GM12878 (cell line): ENCODE data around the gene CCDC8. TPM values are rescaled to one million over a fixed set of nuclear protein-coding genes. Genes with fewer than 3 reads are reported as not detected.

Experiments
- ATAC-seq: fragments of 200-7000 bp; cut with Tn5 transposase; 3 replicates; pipeline ENCODE4 v1.9.1; 2020; ENCODE audit warnings: mild to moderate bottlenecking, moderate library complexity
- BruUV-seq: library from RNA; stranded (reverse); fragments of 400-500 nt; replicated peaks from 2 replicates; lab custom pipeline; 2021; lab: Mats Ljungman, UMichigan
- CTCF ChIA-PET: fragments of 300-600 bp; sonication (Branson Sonifier 250); formaldehyde crosslinking; extraction: SDS; loops from one replicate; lab custom pipeline; 2021; ENCODE audit warnings: inconsistent platforms; lab: Yijun Ruan, JAX
- POLR2A ChIA-PET: fragments of 350-600 bp; formaldehyde crosslinking; extraction: SDS; loops from one replicate; lab custom pipeline; 2021; ENCODE audit warnings: inconsistent platforms; lab: Charles Lee
- RAD21 ChIA-PET: fragments of 300-600 bp; sonication (Branson Sonifier 250); formaldehyde crosslinking; loops from one replicate; lab custom pipeline; 2023; ENCODE audit warnings: antibody characterized with exemption; ENCODE audit not compliant: unreplicated experiment; lab: Charles Lee
- SMC1A ChIA-PET: fragments of 300-600 bp; sonication (Branson Sonifier 250); formaldehyde crosslinking; loops from one replicate; lab custom pipeline; 2023; ENCODE audit not compliant: unreplicated experiment, uncharacterized antibody; lab: Charles Lee
- DNase-seq: peaks from one replicate; pipeline ENCODE4 v3.0.0-alpha.2; 2011; ENCODE audit warnings: low read depth, low spot score
- FAIRE-seq: peaks from 3 replicates; lab custom pipeline; 2011; peaks lifted over from hg19 to GRCh38; lab: Jason Lieb, UNC
- H2AFZ ChIP-seq: 2 replicates; pipeline ENCODE4 v1.6.0; 2011; ENCODE audit warnings: low read depth, low read length, control low read depth; ENCODE audit not compliant: control insufficient read depth
- H3K27ac ChIP-seq: 2 replicates; pipeline ENCODE4 v1.5.1; 2011; ENCODE audit warnings: control low read depth; ENCODE audit not compliant: control insufficient read depth, insufficient read depth
- H3K27me3 ChIP-seq, 2 experiments: replicated peaks in 1 of 2; 2 replicates each; pipeline versions ENCODE4 v1.6.0 to v1.6.1; 2011; ENCODE audit warnings: low read length in 1 of 2; ENCODE audit not compliant: control insufficient read depth in 2 of 2, insufficient read depth in 2 of 2
- H3K36me3 ChIP-seq, 2 experiments: 2 replicates each; pipeline ENCODE4 v1.5.1; 2011; ENCODE audit warnings: low read length in 1 of 2; ENCODE audit not compliant: control insufficient read depth in 2 of 2, insufficient read depth in 2 of 2
- H3K4me1 ChIP-seq: 2 replicates; pipeline ENCODE4 v1.6.1; 2011; ENCODE audit warnings: mild to moderate bottlenecking, low read length, moderate library complexity, mixed read lengths; ENCODE audit not compliant: control insufficient read depth, insufficient read depth
- H3K4me2 ChIP-seq: 2 replicates; pipeline ENCODE4 v1.6.0; 2011; ENCODE audit warnings: control low read depth; ENCODE audit not compliant: control insufficient read depth, insufficient read depth
- H3K4me3 ChIP-seq: fragments of 200-600 bp; sonication (generic); 2 replicates; pipeline ENCODE4 v1.5.1; 2016
- H3K79me2 ChIP-seq: 2 replicates; pipeline ENCODE4 v1.6.0; 2011; ENCODE audit warnings: low read length; ENCODE audit not compliant: control insufficient read depth, insufficient read depth
- H3K9ac ChIP-seq: 2 replicates; pipeline ENCODE4 v1.8.0; 2011; ENCODE audit warnings: low read length, control low read depth, mixed read lengths; ENCODE audit not compliant: control insufficient read depth, insufficient read depth
- H3K9me3 ChIP-seq: replicated peaks from 3 replicates; pipeline ENCODE4 v1.5.1; 2011; ENCODE audit warnings: mild to moderate bottlenecking, low read length; ENCODE audit not compliant: control insufficient read depth, insufficient read depth
- H4K20me1 ChIP-seq: 2 replicates; pipeline ENCODE4 v1.6.0; 2011; ENCODE audit not compliant: control insufficient read depth, insufficient read depth
- BMI1 ChIP-seq: fragments of 450-650 bp; IDR thresholded peaks from 2 replicates; pipeline ENCODE4 v1.6.1; 2016; ENCODE audit warnings: mild to moderate bottlenecking, moderate library complexity, borderline replicate concordance
- CEBPB ChIP-seq, 2 experiments: fragments of 150-350 bp in 1 of 2; IDR thresholded peaks; 2 replicates each; pipeline ENCODE4 v1.6.1; 2012 to 2014; ENCODE audit warnings: low read depth in 2 of 2, low read length in 2 of 2, borderline replicate concordance in 1 of 2, inconsistent platforms in 1 of 2
- FOXM1 ChIP-seq: IDR thresholded peaks from 2 replicates; pipeline ENCODE4 v1.6.1; 2012; ENCODE audit warnings: low read depth, mild to moderate bottlenecking, inconsistent platforms, low read length, moderate library complexity
- IKZF2 ChIP-seq, 2 experiments: fragments of 450-650 bp; IDR thresholded peaks; 2 replicates each; pipeline ENCODE4 v1.6.1; 2017; ENCODE audit warnings: mild to moderate bottlenecking in 2 of 2, moderate library complexity in 2 of 2
- IRF3 ChIP-seq: fragments of 450-650 bp; IDR thresholded peaks from 2 replicates; pipeline ENCODE4 v1.6.1; 2014; ENCODE audit warnings: mild to moderate bottlenecking
- NRF1 ChIP-seq: conservative IDR thresholded peaks from 2 replicates; pipeline ENCODE4 v1.6.1; 2011; ENCODE audit warnings: mild to moderate bottlenecking, low read depth, low read length, improper control_type of control experiment
- YBX1 ChIP-seq: fragments of 450-650 bp; IDR thresholded peaks from 2 replicates; pipeline ENCODE4 v1.6.1; 2016; ENCODE audit warnings: antibody characterized with exemption
- WGBS: methylation state at CpG from one replicate; pipeline ENCODE4 v1.1.6; 2016; ENCODE audit warnings: low lambda C conversion rate; ENCODE audit not compliant: insufficient replicate concordance, insufficient coverage; ENCODE audit errors: missing lambda C conversion rate; 5-methylcytosine and 5-hydroxymethylcytosine counted together
- in situ Hi-C: fragments of 300-500 bp; cut with MboI; formaldehyde crosslinking; loops from 9 replicates; pipeline ENCODE4 v1.14.3; 2018; ENCODE audit warnings: mixed read lengths
- intact Hi-C: fragments of 100-400 bp; cut with micrococcal nuclease; formaldehyde crosslinking; loops from one replicate; pipeline ENCODE4 v1.14.2; 2022; ENCODE audit not compliant: unreplicated experiment
- polyA plus RNA-seq, 11 experiments: library from polyadenylated mRNA; depleted of rRNA in 4 of 11; unstranded in 6 of 11; stranded (reverse) in 5 of 11; fragments of >200 nt; fragmentation: Nextera tagmentation in 4 of 11; fragmentation: Illumina TruSeq in 1 of 11; extraction: Ambion mirVana in 4 of 11; extraction: Trizol in 1 of 11; gene quantifications; 1 replicate in 1 of 11; 2 replicates in 10 of 11; pipeline versions ENCODE4 v1.2.1 to v1.2.3, GENCODE V29; 2011 to 2016; ENCODE audit warnings: inconsistent platforms in 2 of 11, missing spikeins in 2 of 11, low read depth in 1 of 11
- total RNA-seq, 4 experiments: library from RNA; depleted of rRNA in 3 of 4; stranded (reverse); fragments of >200 nt in 3 of 4; fragmentation: Illumina TruSeq in 1 of 4; extraction: Trizol in 1 of 4; gene quantifications; 2 replicates each; pipeline versions ENCODE4 v1.2.1 to v1.2.3, GENCODE V29; 2013 to 2021
- TF ChIP-seq, protein P1 (sequence below): fragments of 450-650 bp; IDR thresholded peaks from 2 replicates; pipeline ENCODE4 v1.6.1; 2016; ENCODE audit warnings: mild to moderate bottlenecking

The CCDC8 gene
- total and polyA plus RNA-seq, 10 of the 15 experiments (the other 5 are each of a cell fraction or from before 2014, with no cell fraction given) = under 0.01 to 0.15 (median 0.05) TPM; not detected in 5

DNA sequence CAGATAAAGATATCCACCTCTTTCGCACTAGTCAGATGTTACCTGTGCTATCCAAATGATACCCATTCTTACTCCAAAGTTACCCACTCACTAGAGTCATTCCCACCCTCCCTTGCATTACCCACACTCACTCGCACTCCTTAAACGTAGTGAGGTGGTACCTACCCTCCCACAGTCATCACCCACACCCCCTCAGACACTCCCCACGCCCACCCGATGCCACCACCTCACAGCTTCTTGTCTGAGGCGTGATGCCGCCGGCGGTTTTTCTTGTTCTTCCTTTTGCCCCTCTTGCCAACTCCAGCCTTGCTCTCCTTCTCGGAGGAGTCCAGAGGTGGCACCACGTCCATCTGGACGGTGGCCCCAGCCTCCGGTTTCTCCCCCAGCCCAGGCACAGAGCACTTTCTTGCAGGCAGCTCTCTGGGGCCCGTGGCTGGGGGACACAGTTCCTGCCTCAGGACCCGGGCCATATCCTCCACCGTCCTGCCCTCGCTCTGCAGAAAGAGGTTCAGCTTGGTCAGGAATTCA lies 14.2 kb upstream of the CCDC8 start:
- ChIA-PET SMC1A (no interaction called here), CTCF (no interaction called here), RAD21 (no interaction called here), POLR2A (no interaction called here)
- FAIRE-seq (no peak), DNase-seq (no peak), ATAC-seq (no peak)
- Histone ChIP-seq H3K27ac (no peak overlapping the region), H3K36me3 (no peaks in the 10 kb centered on the region), H3K79me2 (no peaks in the 10 kb centered on the region), H3K4me1 (no peaks in the 10 kb centered on the region), H3K4me2 (no peak overlapping the region), H3K27me3 (peaks cover 0 to 5% of the 10 kb centered on the region in 2 experiments; a peak in 2 of 4 replicates), H3K9me3 (no peaks in the 10 kb centered on the region), H2AFZ (no peak overlapping the region), H4K20me1 (no peaks in the 10 kb centered on the region), H3K4me3 (no peak overlapping the region), H3K9ac (no peak overlapping the region)
- intact Hi-C loops = no loop called here
- BruUV-seq = no TSS peak
- no peak for TF ChIP-seq BMI1
- TF ChIP-seq, protein P1, sequence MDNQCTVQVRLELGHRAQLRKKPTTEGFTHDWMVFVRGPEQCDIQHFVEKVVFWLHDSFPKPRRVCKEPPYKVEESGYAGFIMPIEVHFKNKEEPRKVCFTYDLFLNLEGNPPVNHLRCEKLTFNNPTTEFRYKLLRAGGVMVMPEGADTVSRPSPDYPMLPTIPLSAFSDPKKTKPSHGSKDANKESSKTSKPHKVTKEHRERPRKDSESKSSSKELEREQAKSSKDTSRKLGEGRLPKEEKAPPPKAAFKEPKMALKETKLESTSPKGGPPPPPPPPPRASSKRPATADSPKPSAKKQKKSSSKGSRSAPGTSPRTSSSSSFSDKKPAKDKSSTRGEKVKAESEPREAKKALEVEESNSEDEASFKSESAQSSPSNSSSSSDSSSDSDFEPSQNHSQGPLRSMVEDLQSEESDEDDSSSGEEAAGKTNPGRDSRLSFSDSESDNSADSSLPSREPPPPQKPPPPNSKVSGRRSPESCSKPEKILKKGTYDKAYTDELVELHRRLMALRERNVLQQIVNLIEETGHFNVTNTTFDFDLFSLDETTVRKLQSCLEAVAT = no peak
- no peak for TF ChIP-seq CEBPB (IDR thresholded peaks at IDR 0.05; ENCODE audit: borderline replicate concordance in 1 of 2, low read depth in 2 of 2, low read length in 2 of 2)
- TF ChIP-seq IRF3 = no peak
- no peak for TF ChIP-seq IKZF2 (IDR thresholded peaks at IDR 0.05)
- no peak for TF ChIP-seq NRF1
- TF ChIP-seq FOXM1 = no peak
- no peak for TF ChIP-seq YBX1
- 56% methylated on average over 14 of the region's 17 CpGs for WGBS
- in situ Hi-C loops = no loop called here
